Raji (cell line): ENCODE results near the gene ZFYVE19.

Experiments
- POLR2A ChIP-seq: IDR thresholded peaks from 2 replicates; pipeline ENCODE4 v1.6.1; 2011; ENCODE audit warnings: low read depth, low read length, control low read depth; ENCODE audit not compliant: insufficient read depth

Gene ZFYVE19, protein sequence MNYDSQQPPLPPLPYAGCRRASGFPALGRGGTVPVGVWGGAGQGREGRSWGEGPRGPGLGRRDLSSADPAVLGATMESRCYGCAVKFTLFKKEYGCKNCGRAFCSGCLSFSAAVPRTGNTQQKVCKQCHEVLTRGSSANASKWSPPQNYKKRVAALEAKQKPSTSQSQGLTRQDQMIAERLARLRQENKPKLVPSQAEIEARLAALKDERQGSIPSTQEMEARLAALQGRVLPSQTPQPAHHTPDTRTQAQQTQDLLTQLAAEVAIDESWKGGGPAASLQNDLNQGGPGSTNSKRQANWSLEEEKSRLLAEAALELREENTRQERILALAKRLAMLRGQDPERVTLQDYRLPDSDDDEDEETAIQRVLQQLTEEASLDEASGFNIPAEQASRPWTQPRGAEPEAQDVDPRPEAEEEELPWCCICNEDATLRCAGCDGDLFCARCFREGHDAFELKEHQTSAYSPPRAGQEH

DNA sequence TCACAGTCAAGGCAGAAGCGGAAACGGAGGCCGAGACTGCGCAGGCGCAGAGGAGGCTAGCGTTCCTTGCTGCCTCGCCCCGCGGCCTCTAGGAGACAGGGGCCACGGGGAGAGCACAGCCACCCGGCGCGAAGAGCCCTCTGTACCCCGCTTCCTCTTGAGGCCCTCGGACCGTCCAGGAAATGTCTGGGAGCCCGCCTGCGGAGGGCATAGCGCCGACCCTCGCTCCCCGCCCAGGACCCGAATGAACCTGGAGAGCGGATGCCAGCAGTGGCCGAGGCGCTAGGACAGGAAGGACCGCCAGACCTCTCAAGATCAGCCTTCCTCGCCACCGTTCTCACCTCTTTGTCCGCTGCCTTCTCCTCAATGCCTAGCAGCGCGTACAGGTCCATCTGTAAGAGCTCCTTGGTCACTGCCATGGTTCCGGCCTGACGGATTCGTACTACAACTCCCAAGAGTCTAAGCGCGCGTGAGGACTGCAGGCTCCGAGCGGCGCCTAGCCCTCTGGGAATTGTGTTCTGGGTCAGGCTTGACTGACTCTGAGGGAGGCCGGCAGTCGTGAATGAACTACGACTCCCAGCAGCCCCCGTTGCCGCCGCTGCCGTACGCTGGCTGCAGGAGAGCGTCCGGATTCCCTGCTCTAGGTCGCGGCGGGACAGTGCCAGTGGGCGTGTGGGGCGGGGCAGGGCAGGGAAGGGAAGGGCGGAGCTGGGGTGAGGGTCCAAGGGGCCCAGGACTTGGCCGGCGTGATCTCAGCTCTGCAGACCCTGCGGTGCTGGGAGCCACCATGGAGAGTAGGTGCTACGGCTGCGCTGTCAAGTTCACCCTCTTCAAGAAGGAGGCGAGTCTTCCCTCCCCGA is at the start of gene ZFYVE19, which contains the start of gene DNAJC17:
ZFYVE19 (plus strand) TSS at position 62 of the 860 bp plus-strand sequence; CDS start at position 563, 501 bp downstream.
DNAJC17 (minus strand) TSS at position 446 of the 860 bp plus-strand sequence; CDS start at position 419, 27 bp downstream.
- TF ChIP-seq POLR2A = peak; percentile 95

DNA sequence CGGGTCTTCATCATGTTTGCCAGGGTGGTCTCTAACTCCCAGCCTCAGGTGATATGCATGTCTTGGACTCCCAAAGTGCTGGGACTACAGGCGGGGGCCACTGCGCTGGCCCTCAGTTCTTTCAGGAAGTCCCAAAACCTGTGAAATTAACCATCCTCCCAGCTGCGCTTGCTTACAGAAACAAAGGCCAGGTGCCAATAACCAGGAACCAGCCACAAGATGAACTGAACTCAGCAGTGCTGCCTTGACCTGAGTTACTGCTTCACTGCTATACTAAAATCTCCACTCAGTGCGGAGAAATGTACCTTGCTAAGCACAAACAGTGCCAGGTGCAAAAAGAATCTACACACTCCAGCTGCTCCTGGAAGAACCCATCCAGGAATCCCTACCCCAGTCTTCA is 46.9 kb upstream of the ZFYVE19 start:
- TF ChIP-seq POLR2A = no peak

DNA sequence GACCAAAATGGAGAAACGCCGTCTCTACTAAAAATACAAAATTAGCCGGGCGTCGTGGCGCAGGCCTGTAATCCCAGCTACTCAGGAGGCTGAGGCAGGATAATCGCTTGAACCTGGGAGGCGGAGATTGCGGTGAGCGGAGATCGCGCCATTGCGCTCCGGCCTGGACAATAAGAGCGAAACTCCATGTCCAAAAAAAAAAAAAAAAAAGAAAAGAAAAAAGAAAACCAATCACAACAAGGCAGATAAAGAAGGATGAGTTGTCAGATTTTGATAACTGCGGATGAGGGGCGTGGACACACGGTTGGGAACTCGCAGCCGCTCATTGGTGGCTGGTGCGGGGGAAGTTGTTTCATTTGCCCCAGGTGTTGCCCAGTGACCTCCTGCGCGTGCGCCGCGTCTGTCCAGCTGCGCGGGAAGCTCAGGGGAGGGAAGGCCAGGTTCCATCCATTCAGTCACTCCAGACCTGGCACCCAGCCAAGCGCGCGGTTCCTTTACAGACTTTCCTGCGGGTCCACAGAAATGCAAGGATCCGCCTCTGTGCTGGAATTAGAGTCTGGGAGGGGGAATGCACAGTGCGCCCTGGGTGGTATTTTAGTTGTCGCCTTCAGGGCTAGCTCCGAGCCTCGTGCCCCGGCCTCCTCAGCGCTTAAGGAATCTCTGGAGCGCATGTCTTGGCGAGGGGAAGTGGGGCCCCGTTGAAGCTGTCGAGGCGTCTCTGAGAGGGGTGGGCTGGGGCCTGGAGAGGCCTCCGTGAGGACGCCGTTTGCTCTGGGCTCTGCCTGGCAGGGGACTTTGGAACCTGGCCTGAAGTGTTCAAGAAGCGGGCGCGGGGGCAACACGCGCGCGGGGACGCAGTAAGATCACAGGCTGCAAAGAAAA is 43.7 kb upstream of the ZFYVE19 start:
- TF ChIP-seq POLR2A = no peak

DNA sequence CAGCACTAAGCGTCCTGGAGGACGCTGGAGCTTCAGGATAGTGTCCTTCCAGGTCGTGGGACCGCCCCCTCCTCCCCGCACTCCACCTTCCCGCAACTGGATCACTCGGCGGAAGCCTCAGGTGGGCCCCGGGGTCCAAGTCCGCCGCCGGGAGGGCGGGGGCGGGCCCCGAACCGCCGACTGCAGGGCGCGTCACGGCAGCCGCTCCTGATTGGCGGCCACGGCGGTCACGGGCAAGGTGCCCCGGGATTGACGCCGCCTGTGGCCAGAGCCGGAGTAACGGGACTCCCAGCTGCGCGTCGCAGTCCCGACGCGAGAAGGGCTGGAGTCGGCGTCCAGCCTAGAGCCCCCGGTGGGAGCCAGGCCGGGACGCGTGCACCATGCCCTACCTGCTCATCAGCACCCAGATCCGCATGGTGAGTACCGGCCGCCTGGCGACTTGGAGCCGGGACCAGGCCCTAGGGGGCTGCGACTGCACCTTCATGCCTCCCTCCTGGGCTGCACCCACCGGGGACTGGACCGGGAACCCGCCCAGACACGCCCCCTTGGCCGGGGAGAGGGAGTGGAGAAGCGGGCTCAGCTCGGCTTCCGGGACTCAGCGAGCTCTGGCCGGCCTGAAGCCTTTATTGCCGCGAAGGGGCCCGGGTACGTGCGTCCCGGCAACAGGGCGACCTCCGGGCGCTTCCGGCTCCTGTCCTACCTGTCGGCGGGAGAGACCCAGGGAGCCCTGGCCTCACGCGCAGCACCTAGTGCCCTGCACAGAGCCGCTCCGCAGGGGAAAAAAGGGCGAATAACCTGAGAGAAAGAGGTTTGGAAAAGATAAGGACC is 42.9 kb upstream of the ZFYVE19 start, which contains the start of gene GCHFR:
GCHFR (plus strand) TSS at position 268 of the 828 bp plus-strand sequence; CDS start at position 381, 113 bp downstream.
- peak; percentile 86 for TF ChIP-seq POLR2A

DNA sequence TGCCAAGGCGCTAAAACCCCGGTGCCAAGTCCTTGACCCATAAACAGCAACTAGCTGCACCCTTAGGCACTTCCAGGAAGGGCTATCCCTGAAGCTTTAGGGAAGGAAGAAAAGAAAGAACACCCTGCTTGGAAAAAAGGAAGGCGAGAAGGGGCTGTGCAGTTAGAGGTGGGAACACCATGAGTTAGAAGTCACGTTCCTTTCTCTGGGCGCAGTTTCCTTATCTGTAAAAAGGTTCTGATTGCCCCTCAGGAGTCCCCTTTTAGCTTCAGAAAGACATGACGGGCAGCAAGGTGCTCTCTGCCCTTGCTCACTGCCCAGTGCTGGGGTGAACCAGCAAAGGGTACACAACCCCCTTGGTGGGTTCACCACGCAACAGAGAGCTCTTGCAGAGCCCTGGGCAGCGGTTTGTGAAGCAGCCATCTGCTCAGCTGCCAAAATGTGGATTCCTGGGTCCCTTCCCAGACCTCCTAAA is 42.2 kb upstream of the ZFYVE19 start:
- no peak for TF ChIP-seq POLR2A

DNA sequence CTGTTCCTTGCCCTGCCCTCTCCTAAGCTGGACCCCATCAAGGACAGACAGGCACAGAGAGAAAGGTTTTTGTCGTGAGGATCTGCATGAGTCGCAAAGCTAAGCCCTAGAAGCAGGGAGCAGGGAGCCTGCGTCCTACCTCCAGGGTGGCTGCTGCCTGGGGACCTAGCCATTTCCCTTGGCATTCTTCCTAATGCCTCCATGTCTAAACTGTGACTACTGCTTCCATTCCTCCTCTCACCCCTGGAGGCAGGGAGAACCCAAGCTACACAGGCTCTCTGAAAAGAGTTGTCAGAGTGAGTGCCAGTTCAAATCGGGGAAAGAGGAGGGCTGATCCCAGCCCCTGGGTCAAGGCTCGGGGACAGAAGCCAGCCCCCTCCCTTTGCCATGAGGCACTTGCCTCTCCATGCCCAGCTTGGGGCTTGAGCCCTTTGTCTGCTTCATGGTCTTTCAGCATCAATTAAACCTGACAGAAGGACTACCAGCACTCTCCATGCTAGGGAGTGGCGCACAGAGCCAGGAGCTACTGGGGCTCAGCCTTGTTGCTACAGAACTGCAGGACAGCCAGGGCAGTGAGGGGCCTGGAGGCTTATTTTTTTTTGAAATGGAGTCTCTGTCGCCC is 40.6 kb upstream of the ZFYVE19 start:
- no peak for TF ChIP-seq POLR2A

DNA sequence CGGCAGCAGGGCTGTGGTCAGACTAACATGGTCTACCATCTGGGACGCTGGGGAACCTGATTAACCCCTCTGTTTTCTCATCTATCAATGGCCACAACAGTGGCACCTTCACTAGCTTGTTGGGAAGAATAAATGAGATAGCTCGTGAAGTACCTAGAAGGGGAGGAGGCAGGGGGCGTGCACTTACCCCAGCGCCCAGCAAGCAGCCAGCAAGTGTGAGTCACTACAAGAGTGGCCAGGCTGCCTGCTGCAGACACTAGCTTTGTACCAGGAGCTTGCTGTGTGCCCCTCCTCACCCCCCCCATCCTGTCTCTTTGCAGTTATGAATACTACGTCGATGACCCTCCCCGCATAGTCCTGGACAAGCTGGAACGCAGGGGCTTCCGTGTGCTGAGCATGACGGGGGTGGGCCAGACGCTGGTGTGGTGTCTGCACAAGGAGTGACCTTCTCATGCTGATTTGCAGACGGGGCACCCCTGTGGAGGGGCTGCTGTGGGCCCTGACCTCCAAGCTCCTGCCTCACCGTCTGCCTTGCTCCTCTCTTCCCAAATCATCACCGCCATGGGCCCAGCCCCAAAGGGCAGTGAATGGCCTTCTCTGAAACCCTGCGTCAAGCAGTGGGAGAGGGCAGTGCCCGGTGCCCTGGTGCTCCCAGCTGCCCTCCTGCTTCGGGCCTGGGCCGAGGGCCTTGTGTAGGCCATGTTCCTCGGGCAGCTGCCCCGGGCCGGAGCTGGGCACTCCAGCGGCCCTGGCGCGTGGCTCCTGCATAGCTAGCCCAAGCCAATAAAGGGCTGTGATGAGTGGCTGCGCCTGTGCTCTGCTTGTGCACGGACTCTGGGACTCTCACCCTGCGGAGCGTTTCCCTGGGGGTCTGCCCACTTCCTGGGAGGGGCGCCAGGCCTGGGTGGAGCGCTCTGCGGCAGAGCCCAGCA is 39.7 kb upstream of the ZFYVE19 start:
- TF ChIP-seq POLR2A = no peak

DNA sequence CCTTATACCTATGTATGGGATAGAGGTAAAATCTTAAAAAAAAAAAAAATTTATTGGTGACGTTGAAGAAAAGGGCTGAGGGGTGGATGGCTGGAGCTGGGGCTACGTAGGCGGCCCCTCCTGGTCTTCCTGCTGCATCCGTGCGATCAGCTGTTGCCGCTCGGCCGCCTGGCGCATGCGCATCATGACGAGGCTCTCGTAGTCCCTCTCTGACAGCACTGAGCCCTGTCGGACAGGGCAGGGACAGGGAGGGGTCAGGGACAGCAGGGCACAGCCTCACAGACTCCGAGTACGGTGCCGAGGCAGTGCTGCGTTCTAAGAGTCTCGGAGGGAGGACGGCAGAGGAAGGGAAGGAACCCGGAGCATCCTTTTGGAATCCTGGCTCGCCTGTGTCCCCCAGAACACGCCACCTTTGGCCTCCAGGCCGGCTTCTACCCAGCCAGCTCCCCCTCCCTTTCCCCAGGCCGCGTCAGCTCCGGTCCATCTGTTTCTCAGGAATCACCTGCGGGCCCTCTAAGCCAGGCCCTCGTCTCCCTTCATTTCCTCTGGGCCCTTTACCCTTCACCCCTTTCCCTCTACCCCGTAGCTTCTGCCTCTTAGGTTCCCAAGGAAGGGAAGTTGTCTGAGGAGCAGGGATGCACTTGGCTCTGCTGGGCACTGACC is 38.9 kb upstream of the ZFYVE19 start:
- no peak for TF ChIP-seq POLR2A

DNA sequence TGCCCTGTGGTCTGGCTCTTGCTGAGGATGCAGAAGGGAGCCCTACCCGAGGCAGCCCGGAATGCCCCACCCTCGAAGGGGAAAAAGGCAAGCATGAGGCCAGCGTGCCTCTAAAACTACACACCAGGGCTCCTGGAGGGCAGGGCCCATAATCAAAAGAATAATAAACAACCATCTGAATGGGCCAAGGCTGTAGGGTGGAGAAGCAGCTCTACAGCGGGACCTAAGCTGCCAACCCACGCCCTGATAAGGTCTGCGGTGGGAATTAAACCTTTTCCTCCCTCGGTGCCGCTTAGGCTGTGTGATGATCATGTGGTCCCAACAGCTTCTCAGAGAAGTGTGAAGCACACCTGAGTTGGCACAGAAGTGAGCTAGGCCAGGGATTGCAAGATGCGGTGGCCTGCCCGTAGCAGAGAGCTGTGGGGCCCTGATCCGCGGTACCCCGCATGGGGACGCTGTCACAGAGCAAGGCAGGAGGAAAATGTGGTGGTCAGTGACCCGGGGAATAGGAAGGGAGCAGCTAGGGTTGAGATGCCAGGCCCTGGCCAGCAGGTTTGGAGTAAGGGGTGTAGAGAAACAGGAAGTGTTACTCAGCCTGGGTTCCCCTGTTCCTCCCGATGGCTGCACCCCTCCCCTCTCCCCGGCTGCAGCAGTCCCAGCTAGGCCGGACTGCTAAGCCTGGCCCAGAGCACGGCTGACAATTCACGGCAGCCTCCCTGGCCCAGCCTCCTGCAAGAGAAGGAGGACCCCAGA is 38.2 kb upstream of the ZFYVE19 start:
- no peak for TF ChIP-seq POLR2A

DNA sequence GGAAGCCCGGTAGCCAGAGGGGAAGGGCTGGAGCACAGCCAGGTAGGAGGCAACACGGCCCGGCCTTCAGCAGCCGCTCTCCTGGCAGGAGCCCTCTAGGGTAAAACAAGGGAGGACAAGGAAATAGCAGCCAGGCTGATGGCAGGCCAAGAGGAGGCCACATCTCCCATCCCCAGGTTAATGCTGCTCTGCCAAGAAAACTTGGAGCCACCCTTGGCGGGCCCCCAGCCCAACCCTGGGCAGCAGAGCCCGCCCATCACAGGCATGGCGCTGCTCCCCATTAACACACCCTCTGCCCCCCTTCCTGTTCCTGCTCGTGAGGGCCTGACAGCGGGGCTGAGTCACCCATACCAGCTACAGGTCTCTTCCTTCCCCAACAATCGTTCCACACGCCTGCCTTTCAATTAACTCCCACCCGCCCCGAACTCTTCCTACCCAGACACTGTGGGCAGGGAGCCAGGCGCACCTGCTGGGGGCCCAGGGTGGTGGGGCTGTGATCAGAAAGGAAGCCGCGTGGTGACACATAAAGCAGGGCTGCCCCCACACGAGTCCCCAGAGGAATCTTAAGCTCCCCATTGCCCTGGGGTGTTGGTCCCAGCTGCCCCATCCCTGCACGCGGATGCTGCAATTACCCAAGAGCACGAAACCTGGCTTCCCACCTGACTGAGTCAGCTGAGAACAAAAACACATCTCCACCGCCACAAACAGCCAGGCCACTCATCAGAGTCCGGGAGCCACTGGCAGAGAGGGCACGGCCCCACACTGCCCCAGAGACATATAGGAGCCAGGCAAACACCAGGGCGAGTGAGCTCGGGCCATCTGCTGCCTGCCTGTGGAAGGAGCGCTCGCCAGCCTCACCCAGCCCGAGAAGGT is 37.4 kb upstream of the ZFYVE19 start, which contains the start of gene C15orf62:
C15orf62 (plus strand) TSS at position 707 of the 873 bp plus-strand sequence. CDS start 516 bp downstream, outside the sequence.
- no peak for TF ChIP-seq POLR2A
